ENCODE measurements around the gene CBX6. TPM values are rescaled to one million over a fixed set of nuclear protein-coding genes. Genes with fewer than 3 reads are reported as not detected.

CBX6 gene
- total RNA-seq, 1 experiment from 2014 or later: 38.1 TPM

Other genes starting within 250 kb of the CBX6 start
- gene FAM227A, start 215.8 kb downstream of the CBX6 start, total RNA-seq (2014; rRNA removed; shearing (Covaris generic)): 1.2 and 1.8 TPM in 2 replicates
- gene CBY1, start 215.6 kb downstream of the CBX6 start, total RNA-seq (2014; rRNA removed; shearing (Covaris generic)): 12.1 and 14.9 TPM in 2 replicates
- 78.4 and 102 TPM in 2 replicates for gene TOMM22, start 190.3 kb downstream of the CBX6 start, total RNA-seq (2014; rRNA removed; shearing (Covaris generic))
- 71.0 and 84.2 TPM in 2 replicates for gene JOSD1, start 171.3 kb downstream of the CBX6 start, total RNA-seq (2014; rRNA removed; shearing (Covaris generic))
- gene GTPBP1, start 166.3 kb downstream of the CBX6 start, total RNA-seq (2014; rRNA removed; shearing (Covaris generic)): 16.1 and 27.1 TPM in 2 replicates
- gene SUN2, start 116.2 kb downstream of the CBX6 start, total RNA-seq (2014; rRNA removed; shearing (Covaris generic)): 30.0 and 30.7 TPM in 2 replicates
- 14.4 and 16.7 TPM in 2 replicates for gene DNAL4, start 78.1 kb downstream of the CBX6 start, total RNA-seq (2014; rRNA removed; shearing (Covaris generic))
- 2.0 and 2.4 TPM in 2 replicates for gene NPTXR, start 28.2 kb downstream of the CBX6 start, total RNA-seq (2014; rRNA removed; shearing (Covaris generic))
- not detected in 2 replicates for gene APOBEC3A, start 85.4 kb upstream of the CBX6 start, total RNA-seq (2014; rRNA removed; shearing (Covaris generic))
- 3.8 and 4.3 TPM in 2 replicates for gene APOBEC3B, start 110.1 kb upstream of the CBX6 start, total RNA-seq (2014; rRNA removed; shearing (Covaris generic))
- gene APOBEC3C, start 142.0 kb upstream of the CBX6 start, total RNA-seq (2014; rRNA removed; shearing (Covaris generic)): 5.5 and 7.2 TPM in 2 replicates
- 2.0 and 3.0 TPM in 2 replicates for gene APOBEC3D, start 148.9 kb upstream of the CBX6 start, total RNA-seq (2014; rRNA removed; shearing (Covaris generic))
- 2.2 and 4.1 TPM in 2 replicates for gene APOBEC3F, start 168.6 kb upstream of the CBX6 start, total RNA-seq (2014; rRNA removed; shearing (Covaris generic))
- 9.8 and 14.0 TPM in 2 replicates for gene APOBEC3G, start 205.1 kb upstream of the CBX6 start, total RNA-seq (2014; rRNA removed; shearing (Covaris generic))
- 1.1 TPM in 1 of 2 replicates, not detected in the other for gene APOBEC3H, start 225.0 kb upstream of the CBX6 start, total RNA-seq (2014; rRNA removed; shearing (Covaris generic))

Data from SK-MEL-5 (cell line).